ENCODE data around the gene TROAP.

The TROAP gene

DNA sequence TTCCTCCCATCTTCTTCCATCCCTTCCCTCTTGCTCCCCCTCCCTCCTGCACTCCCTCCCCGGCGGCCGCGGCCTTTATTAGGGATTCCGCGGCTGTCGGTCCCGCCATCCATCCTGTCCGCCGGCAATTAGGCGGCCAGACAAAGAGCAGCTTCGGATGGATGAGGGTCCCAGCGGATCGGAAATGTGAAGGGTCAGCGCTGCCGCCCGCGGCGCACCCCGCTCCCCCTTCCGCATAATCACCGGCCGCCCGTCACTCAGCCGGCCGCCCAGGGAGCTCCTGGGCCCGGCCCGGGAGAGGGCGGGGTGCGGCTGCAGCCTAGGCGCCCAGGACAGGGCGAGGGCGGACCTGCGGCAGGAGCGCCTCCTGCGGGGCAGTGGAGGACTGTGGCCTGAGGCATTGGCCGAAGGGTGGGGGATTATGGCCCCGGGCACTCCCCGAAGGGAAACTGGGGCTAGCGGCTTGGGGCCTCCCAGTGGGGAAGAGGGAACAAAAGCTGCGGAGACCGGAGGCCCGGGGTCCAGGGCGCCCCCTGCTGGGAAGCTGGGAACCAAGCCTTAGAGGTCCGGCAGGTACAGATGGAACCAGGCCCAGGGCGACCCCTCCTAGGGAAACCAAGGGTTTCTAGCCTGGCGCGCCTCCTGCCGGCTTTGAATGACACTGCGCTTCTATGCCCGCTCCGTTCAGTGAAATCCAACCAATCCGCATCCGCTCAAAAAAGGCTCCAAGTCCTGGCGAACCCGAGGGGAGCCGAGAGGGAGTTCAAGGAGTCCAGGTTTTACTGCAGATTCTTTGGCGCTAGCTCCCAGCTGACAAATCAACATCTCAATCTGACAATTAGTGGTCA, 19.2 kb downstream of the TROAP start:
- DNase-seq (ENCODE audit: low spot score), result peak; percentile 65

- no peak for DNase-seq (ENCODE audit: low spot score)
Observed at GRCh38 chr12:49342914-49343731, 20.1 kb downstream of the TROAP start.

DNA sequence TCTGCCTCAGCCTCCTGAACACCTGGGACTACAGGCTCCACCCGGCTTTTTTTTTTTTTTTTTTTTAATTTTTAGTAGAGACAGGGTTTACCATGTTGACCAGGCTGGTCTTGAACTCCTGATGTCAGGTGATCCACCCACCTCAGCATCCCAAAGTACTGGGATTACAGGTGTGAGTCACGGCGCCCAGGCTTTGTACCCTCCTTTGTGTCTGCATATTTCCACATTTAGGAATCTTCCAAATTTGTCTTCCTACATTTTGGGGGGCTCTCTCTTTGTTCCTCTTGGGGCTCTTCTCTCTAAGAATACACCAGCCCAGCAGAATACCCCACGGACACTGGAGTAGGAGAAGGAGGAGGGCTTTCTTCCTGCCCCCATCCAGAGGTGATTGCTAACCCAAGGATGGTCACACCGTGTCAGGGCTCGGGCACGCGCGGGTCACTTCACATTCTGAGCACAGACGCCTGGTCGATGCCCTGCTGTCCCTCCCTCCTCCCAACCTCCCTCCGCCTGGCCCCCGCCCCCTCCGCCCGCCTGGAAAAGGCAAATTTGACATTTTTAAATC, 21.5 kb downstream of the TROAP start:
- DNase-seq (ENCODE audit: low spot score), result no peak

GRCh38 chr12:49345051-49345824, 22.2 kb downstream of the TROAP start:
- no peak for DNase-seq (ENCODE audit: low spot score)

DNA sequence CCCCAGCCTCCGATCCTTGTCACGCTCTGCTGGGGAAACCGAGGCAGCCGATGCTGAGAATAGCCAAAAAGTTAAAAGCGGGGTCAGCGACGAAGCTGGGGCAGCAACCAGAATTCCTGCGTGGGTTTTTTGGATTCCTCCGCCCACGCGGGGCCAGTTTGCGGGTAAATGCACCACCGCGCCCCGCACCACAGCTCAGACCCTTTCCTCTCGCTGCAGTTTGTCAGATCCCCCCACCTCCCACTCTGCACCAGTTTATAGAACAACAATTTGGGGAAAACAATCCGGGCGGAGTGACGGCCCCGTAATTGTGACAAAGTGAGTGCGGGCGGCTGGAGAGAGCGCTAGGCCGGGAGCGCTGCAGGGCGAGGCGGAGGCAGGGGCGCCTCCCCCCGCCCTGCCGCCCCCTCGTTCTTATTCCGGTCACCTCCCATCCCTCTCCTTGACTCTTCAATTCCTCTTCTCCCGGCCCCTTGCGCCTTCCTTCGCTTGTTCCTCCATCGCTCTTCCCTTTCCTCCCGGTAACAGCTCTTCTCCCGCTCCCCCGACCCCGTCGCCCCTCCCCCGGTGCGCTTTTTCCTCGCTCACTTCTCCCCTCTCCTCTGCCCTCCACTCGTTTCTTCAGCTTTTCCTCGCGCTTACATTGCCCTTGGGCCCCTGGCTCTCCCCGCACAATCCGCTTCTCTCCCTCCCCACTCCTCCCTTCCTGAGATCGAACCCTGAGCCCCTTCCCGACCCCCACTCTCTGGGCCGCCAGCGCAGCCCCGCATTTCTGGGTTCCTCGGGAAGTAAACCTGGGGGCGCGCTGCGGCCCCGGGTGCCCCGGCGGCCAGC, 23.0 kb downstream of the TROAP start:
- DNase-seq (ENCODE audit: low spot score), result no peak

DNA sequence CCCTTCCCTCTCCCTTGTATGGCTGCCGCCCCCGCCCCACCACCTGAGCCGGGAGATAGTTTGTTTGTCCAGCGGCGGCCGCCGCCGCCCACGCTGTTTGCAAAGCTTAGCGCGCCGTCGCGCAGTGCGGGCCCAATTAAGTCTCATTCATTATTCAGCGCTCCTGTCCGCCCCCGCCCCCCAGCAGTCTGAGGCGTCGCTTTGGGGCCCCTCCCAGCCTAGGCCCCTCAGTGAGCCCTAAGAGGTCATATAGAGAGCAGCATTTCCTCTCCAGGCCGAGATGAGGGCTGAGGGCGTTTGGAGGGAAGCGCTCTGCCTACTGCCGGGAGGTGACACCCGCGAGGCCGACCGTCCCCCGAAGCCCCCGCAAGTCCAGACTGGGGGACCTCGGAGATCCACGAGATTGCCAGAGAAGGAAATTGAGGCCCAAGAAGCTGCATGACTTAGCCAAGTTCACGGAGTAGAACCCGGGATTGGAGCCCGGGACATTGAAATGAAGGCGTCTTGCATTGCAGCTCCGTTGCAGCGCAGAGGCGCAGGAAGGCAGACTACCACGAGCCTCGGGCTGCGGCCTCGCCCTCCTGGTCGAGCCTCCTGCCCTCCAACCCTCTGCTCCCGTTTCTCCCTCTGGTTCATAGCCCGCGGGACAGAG, 23.7 kb downstream of the TROAP start, which contains the start of gene DNAJC22:
DNAJC22 (plus strand) TSS at position 230 of the 652 bp plus-strand sequence. CDS start 1,985 bp downstream, outside the sequence.
- no peak for DNase-seq (ENCODE audit: low spot score)

DNA sequence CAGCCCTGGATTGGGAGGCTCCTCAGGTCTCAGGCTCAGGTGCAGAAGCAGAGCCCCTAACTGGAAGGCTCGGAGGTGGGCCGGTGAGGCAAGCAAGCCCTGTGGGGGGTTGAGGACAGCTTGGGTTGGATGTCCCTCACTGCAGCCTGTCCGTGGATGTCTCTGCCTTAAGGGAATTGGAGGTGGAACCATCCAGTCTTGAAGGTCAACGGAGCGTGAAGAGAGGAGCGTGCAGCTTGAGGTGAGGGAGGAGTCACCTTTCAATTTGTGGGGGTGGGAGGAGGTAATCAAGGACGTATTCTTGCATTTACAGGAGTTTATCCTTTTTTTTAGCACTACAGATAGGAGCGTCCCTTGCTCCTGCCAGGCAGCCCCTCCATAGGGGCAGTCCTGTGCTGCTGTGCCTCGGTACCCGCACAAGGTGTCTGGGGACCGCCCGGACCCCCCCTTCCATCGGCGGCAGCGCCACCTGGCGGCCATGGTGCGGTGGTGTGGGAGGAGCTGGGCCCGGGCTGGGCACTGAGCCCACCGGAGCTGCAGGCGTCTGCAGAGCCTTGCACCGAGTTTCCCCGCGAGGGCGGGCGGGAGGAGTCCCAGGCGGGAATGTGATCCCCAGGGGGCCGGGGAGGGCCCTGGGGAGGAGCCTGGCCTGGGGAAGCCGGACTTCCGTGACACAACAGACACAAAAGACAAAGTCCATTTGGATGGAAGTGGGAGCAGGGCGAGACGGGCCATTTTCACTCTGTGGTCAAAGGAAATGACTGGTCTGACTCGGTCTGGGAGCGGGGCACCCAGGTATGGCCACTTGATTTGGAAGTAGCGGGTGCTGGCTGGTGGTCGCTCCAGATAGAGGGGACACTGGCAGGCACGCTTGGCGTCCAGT, 24.5 kb downstream of the TROAP start:
- peak; percentile 89 for DNase-seq (ENCODE audit: low spot score)

DNA sequence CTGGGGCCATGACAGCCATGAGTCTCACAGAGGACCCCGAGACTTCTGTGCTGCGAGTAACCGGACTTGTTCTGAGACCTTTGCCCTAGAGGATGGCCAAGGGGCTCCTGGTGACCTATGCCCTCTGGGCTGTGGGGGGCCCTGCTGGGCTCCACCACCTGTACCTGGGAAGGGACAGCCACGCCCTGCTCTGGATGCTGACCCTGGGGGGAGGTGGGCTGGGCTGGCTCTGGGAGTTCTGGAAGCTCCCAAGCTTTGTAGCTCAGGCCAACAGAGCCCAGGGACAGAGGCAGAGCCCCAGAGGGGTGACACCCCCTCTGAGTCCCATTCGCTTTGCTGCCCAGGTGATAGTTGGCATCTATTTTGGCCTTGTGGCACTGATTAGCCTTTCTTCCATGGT, 25.7 kb downstream of the TROAP start:
- no peak for DNase-seq (ENCODE audit: low spot score)

DNA sequence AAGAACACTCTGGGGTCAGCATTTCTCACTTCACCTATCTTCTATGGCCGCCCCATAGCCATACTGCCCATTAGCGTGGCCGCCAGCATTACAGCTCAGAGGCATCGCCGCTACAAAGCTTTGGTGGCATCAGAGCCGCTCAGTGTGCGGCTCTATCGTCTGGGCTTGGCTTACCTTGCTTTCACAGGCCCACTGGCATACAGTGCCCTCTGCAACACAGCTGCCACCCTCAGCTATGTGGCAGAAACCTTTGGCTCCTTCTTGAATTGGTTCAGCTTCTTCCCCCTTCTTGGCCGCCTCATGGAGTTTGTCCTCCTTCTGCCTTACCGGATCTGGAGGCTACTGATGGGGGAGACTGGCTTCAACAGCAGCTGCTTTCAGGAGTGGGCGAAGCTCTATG, 26.2 kb downstream of the TROAP start:
- DNase-seq (ENCODE audit: low spot score), result no peak

DNA sequence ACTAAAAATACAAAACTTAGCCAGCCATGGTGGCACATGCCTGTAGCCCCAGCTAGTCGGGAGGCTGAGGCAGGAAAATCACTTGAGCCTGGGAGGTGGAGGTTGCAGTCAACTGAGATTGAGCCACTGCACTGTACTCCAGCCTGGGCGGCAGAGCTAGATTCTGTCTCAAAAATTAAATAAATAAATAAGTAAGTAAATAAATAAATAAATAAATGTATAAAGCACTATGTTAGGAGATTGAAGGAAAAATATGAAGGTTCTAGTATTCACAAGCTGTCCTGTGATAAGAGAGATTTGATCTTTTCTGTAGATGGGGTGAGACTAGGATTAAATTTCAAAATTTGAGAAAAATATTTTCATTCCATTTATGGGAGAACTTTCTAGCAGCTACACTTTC, 29.3 kb downstream of the TROAP start:
- no peak for DNase-seq (ENCODE audit: low spot score)

DNA sequence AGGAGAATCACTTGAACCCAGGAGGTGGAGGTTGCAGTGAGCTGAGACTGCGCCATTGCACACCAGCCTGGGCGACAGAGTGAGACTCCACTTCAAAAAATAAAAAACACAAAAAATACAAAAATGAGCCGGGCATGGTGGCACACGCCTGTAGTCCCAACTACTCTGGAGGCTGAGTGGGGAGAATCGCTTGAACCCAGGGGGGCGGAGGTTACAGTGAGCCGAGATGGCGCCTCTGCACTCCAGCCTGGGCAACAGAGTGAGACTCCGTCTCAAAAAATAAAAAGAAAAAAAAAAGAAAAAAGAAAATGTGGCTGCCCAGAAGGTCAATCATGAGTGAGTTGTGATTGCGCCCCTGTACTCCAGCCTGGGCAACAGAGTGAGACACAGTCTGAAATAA, 32.9 kb downstream of the TROAP start:
- no peak for DNase-seq (ENCODE audit: low spot score)

DNA sequence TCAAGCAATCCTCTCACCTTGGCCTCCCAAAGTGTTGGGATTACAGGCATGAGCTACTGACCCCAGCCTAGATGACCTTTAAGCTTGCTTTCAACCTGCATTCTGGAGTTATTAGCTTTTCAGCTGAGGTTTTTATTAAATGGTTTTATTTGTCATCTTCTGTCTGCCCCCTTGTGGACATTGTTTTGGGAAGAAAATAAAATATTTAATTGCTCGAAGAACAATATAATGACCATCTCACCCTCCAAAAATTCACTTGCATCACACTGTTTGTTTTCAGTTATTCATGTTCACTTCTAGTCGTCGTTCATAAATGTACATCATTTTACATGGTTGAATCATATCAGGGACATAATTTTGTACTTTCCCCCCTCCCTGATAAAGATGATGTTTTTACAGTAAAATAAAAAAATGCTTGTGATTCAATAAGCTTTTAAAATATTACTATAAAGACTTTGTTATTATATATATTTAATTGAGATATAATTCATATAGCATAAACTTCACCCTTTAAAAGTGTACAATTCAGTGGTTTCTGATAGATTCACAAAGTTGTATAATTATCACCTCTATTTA, 34.1 kb downstream of the TROAP start:
- DNase-seq (ENCODE audit: low spot score), result no peak

GRCh38 chr12:49358483-49359141, 35.6 kb downstream of the TROAP start:
- peak; percentile 84 for DNase-seq (ENCODE audit: low spot score)

DNA sequence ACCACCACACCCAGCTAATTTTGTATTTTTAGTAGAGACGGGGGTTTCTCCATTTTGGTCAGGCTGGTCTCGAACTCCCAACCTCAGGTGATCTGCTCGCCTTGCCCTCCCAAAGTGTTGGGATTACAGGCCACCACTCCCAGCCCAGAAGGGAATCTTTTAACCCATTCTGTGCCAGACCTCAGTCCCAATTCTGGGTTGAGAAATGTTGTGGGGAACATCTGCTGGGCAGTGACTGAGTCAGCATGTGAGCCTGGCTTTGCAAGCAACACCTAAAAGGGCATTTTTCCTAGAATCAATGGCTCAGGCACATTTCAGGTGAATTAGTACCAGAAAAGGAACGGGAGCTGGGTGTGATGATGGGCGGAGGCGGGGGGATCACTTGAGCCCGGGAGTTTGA, 36.6 kb downstream of the TROAP start:
- no peak for DNase-seq (ENCODE audit: low spot score)

DNA sequence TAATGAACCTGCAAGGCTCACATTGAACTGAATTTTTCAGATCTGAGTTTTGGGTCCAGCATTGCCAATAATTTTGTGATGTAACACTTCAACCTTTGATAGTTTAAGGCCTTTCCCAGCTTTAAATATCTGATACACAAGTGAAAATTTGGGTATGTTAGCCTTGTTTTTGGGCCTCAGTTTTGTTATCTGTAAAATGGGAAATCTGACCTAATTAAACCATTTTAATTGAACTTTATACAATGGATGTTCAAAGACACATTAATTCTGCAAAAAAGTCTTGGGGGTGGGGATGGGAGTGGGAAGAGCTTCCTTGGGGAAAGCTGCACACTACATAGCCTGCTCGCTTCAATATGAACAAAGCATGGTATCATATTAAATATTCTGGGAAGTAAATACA, 39.0 kb downstream of the TROAP start:
- DNase-seq (ENCODE audit: low spot score), result no peak

DNA sequence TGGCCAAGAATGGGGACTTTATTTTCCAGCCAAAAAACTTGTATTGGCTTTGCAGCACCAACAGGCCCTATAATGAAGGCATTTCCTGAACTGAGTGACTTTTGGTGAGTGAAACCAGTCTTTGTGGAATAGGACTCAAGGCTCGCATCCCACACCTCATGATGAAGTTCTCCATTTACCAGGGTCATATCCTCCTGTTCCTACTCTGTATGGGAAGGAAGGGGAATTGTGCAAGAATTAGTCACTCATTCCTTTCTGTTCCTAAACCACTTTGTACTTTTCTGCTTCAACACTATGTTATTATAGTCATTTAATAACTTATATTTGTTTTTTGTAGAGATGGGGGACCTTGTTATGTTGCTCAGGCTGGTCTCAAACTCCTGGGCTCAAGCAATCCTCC, 41.9 kb downstream of the TROAP start:
- DNase-seq (ENCODE audit: low spot score), result no peak

GRCh38 chr12:49365542-49365941, 42.5 kb downstream of the TROAP start:
- no peak for DNase-seq (ENCODE audit: low spot score)

DNA sequence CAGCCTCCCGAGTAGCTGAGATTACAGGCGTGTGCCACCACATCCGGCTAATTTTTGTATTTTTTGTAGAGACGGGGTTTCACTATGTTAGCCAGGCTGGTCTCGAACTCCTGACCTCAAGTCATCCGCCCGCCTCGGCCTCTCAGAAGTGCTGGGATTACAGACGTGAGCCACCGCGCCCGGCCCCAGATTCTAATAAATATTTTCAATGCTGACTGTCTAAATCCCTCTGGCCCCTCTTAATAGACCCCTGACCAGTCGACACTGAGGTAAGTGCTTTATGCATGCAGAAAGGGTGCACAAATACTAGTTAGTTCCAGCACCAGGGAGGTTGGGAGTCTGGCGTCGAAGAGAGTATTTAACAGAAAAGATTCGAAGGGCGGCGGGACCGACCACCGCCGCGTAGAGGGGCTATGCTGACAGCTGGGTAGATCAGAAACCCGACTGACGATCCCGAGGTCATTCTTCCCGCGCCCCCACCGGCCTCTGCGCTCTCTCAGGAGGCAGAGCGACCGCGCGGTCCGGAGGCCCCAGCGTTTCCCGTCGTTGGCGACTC, 43.1 kb downstream of the TROAP start:
- DNase-seq (ENCODE audit: low spot score), result no peak

Measured in Ammon's horn (tissue), 1 donor.